ENCODE data around the gene UPK3BL2.
"Not testable (repeated sequence)": the region's sequence is repeated elsewhere in the genome, so short reads cannot be mapped to it uniquely, and the experiment has no call there.

GRCh38 chr7:102545288-102545687 lies 1.8 kb upstream of the UPK3BL2 start:
- TF ChIP-seq, protein P1, sequence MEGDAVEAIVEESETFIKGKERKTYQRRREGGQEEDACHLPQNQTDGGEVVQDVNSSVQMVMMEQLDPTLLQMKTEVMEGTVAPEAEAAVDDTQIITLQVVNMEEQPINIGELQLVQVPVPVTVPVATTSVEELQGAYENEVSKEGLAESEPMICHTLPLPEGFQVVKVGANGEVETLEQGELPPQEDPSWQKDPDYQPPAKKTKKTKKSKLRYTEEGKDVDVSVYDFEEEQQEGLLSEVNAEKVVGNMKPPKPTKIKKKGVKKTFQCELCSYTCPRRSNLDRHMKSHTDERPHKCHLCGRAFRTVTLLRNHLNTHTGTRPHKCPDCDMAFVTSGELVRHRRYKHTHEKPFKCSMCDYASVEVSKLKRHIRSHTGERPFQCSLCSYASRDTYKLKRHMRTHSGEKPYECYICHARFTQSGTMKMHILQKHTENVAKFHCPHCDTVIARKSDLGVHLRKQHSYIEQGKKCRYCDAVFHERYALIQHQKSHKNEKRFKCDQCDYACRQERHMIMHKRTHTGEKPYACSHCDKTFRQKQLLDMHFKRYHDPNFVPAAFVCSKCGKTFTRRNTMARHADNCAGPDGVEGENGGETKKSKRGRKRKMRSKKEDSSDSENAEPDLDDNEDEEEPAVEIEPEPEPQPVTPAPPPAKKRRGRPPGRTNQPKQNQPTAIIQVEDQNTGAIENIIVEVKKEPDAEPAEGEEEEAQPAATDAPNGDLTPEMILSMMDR (conservative IDR thresholded peaks at IDR 0.05; ENCODE audit: low read depth in 2 of 2) = not testable (repeated sequence)
- not testable (repeated sequence) for TF ChIP-seq EZH2 (IDR thresholded peaks at IDR 0.05; ENCODE audit: low read depth, unreplicated experiment); REST (IDR thresholded peaks at IDR 0.05; ENCODE audit: unreplicated experiment); CREB1 (CRISPR knock-in tag; IDR thresholded peaks at IDR 0.05; ENCODE audit: low read depth); POLR2AphosphoS5 (IDR thresholded peaks at IDR 0.05; ENCODE audit: low read depth); EZH2phosphoT487 (IDR thresholded peaks at IDR 0.05; ENCODE audit: unreplicated experiment); ZNF114 (CRISPR knock-in tag; IDR thresholded peaks at IDR 0.05); JUNB (IDR thresholded peaks at IDR 0.05; ENCODE audit: unreplicated experiment); ZNF331 (CRISPR knock-in tag; IDR thresholded peaks at IDR 0.05; ENCODE audit: low read depth); NANOG (IDR thresholded peaks at IDR 0.05; ENCODE audit: borderline replicate concordance)
- TF ChIP-seq, protein P2, sequence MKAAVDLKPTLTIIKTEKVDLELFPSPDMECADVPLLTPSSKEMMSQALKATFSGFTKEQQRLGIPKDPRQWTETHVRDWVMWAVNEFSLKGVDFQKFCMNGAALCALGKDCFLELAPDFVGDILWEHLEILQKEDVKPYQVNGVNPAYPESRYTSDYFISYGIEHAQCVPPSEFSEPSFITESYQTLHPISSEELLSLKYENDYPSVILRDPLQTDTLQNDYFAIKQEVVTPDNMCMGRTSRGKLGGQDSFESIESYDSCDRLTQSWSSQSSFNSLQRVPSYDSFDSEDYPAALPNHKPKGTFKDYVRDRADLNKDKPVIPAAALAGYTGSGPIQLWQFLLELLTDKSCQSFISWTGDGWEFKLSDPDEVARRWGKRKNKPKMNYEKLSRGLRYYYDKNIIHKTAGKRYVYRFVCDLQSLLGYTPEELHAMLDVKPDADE (IDR thresholded peaks at IDR 0.05) = not testable (repeated sequence)
